Transverse colon (tissue), 4 donors: ENCODE data around the gene GYPE.
"Not testable (repeated sequence)": the region's sequence is repeated elsewhere in the genome, so short reads cannot be mapped to it uniquely, and the experiment has no call there.

Experiments used
- CTCF ChIP-seq, 5 experiments: fragments of 200-600 bp in 3 of 5; fragments of 450-650 bp in 2 of 5; sonication (generic) in 3 of 5; IDR thresholded peaks; 1 replicate in 2 of 5; 2 replicates in 3 of 5; pipeline ENCODE4 v1.5.1; 2016 to 2017; ENCODE audit warnings: antibody characterized with exemption in 5 of 5, inconsistent platforms in 3 of 5, mild to moderate bottlenecking in 2 of 5, moderate library complexity in 1 of 5
- POLR2AphosphoS5 ChIP-seq, 3 donors: sonication (generic); formaldehyde crosslinking; IDR thresholded peaks; one replicate each; pipeline ENCODE4 v1.6.1; 2016; ENCODE audit warnings: antibody characterized with exemption in 3 of 3

- not testable (repeated sequence) for TF ChIP-seq CTCF, POLR2AphosphoS5 (IDR thresholded peaks at IDR 0.05)
Measured at GRCh38 chr4:143829239-143829620, 76.1 kb downstream of the GYPE start.
